Vagina (tissue), 2 donors: ENCODE data around the gene UBE2E2. TPM values are rescaled to one million over a fixed set of nuclear protein-coding genes. Genes with fewer than 3 reads are reported as not detected.

ENCODE experiments used
- DNase-seq, 2 donors: peaks; one replicate each; pipeline ENCODE4 v3.0.0-alpha.2; 2017; ENCODE audit errors: extremely low spot score in 2 of 2
- H3K27ac ChIP-seq: fragments of 200-600 bp; sonication (generic); one replicate; pipeline ENCODE4 v1.5.1; 2019
- H3K27me3 ChIP-seq: fragments of 200-600 bp; sonication (generic); one replicate; pipeline ENCODE4 v1.5.1; 2019
- H3K36me3 ChIP-seq, 2 donors: fragments of 200-600 bp; sonication (generic); one replicate each; pipeline ENCODE4 v1.5.1; 2017 to 2019
- H3K4me1 ChIP-seq: fragments of 200-600 bp; sonication (generic); one replicate; pipeline ENCODE4 v1.5.1; 2019
- H3K4me3 ChIP-seq, 2 donors: fragments of 200-600 bp; sonication (generic); 1 replicate in 1 of 2; 2 replicates in 1 of 2; pipeline ENCODE4 v1.5.1; 2016 to 2019
- H3K9me3 ChIP-seq: fragments of 200-600 bp; sonication (generic); one replicate; pipeline ENCODE4 v1.5.1; 2019
- CTCF ChIP-seq, 3 experiments: fragments of 450-650 bp in 2 of 3; fragments of 200-600 bp in 1 of 3; sonication (generic) in 1 of 3; IDR thresholded peaks; one replicate each; pipeline ENCODE4 v1.5.1; 2017 to 2019; ENCODE audit warnings: antibody characterized with exemption in 3 of 3, mild to moderate bottlenecking in 2 of 3, moderate library complexity in 2 of 3
- POLR2A ChIP-seq, 2 donors: fragments of 450-650 bp; IDR thresholded peaks; one replicate each; pipeline ENCODE4 v1.6.1; 2017; ENCODE audit warnings: antibody characterized with exemption in 2 of 2, mild to moderate bottlenecking in 2 of 2, moderate library complexity in 2 of 2
- POLR2AphosphoS5 ChIP-seq, 2 donors: sonication (generic); formaldehyde crosslinking; IDR thresholded peaks; one replicate each; pipeline ENCODE4 v1.9.0; 2017; ENCODE audit warnings: antibody characterized with exemption in 2 of 2, mild to moderate bottlenecking in 2 of 2, low read depth in 1 of 2; ENCODE audit not compliant: insufficient read depth in 1 of 2
- intact Hi-C: fragments of 100-400 bp; cut with DNase I; formaldehyde crosslinking; loops from one replicate; pipeline ENCODE4 v1.15.1; 2023
- total RNA-seq: library from RNA; depleted of rRNA; stranded (reverse); fragments of >200 nt; gene quantifications from one replicate; pipeline ENCODE4 v1.2.3, GENCODE V29; 2016

The UBE2E2 gene
- total RNA-seq, 1 donor from 2014 or later, result 31.2 TPM

- intact Hi-C loops, result no loop called here
- TF ChIP-seq CTCF (IDR thresholded peaks at IDR 0.05) (no peak), POLR2AphosphoS5 (IDR thresholded peaks at IDR 0.05; ENCODE audit: insufficient read depth in 1 of 2, low read depth in 1 of 2) (no peak), POLR2A (IDR thresholded peaks at IDR 0.05) (no peak)
- Histone ChIP-seq H3K27ac (no peak overlapping the region), H3K4me1 (peaks cover 6% of the 10 kb centered on the region), H3K4me3 (no peak overlapping the region), H3K9me3 (no peaks in the 10 kb centered on the region), H3K36me3 (no peaks in the 10 kb centered on the region), H3K27me3 (no peaks in the 10 kb centered on the region)
- no peak for DNase-seq
Measured at GRCh38 chr3:23485922-23486321, 282.8 kb downstream of the UBE2E2 start.

GRCh38 chr3:23487015-23487414, 283.9 kb downstream of the UBE2E2 start:
- H3K9me3 ChIP-seq, result no peaks in the 10 kb centered on the region
- H3K4me1 ChIP-seq, result no peaks in the 10 kb centered on the region
- H3K36me3 ChIP-seq, result no peaks in the 10 kb centered on the region
- H3K27me3 ChIP-seq, result no peaks in the 10 kb centered on the region
- no peak for DNase-seq
- no peak for TF ChIP-seq CTCF (IDR thresholded peaks at IDR 0.05)
- no peak for TF ChIP-seq POLR2AphosphoS5 (IDR thresholded peaks at IDR 0.05; ENCODE audit: insufficient read depth in 1 of 2, low read depth in 1 of 2)
- no peak for TF ChIP-seq POLR2A (IDR thresholded peaks at IDR 0.05)
- intact Hi-C loops, result no loop called here
- no peak overlapping the region for H3K4me3 ChIP-seq
- no peak overlapping the region for H3K27ac ChIP-seq

- Histone ChIP-seq H3K4me1 (no peaks in the 10 kb centered on the region), H3K4me3 (no peak overlapping the region), H3K27ac (no peak overlapping the region), H3K36me3 (no peaks in the 10 kb centered on the region), H3K27me3 (no peaks in the 10 kb centered on the region), H3K9me3 (no peaks in the 10 kb centered on the region)
- no peak for TF ChIP-seq POLR2AphosphoS5 (IDR thresholded peaks at IDR 0.05; ENCODE audit: insufficient read depth in 1 of 2, low read depth in 1 of 2)
- no peak for TF ChIP-seq POLR2A (IDR thresholded peaks at IDR 0.05)
- no peak for TF ChIP-seq CTCF (IDR thresholded peaks at IDR 0.05)
- intact Hi-C loops, result no loop called here
- no peak for DNase-seq
Measured at GRCh38 chr3:23488618-23489017, 285.5 kb downstream of the UBE2E2 start.

GRCh38 chr3:23489300-23490158, 286.4 kb downstream of the UBE2E2 start:
- no peak for DNase-seq
- Histone ChIP-seq H3K9me3 (no peaks in the 10 kb centered on the region), H3K4me3 (no peak overlapping the region), H3K36me3 (no peaks in the 10 kb centered on the region), H3K27ac (no peak overlapping the region), H3K27me3 (no peaks in the 10 kb centered on the region), H3K4me1 (peaks cover 4% of the 10 kb centered on the region)
- TF ChIP-seq CTCF (IDR thresholded peaks at IDR 0.05) (no peak), POLR2AphosphoS5 (IDR thresholded peaks at IDR 0.05; ENCODE audit: insufficient read depth in 1 of 2, low read depth in 1 of 2) (no peak)
- intact Hi-C loops, result no loop called here

GRCh38 chr3:23490459-23490858, 287.3 kb downstream of the UBE2E2 start:
- Histone ChIP-seq H3K4me1 (peaks cover 14% of the 10 kb centered on the region), H3K9me3 (no peaks in the 10 kb centered on the region), H3K4me3 (no peak overlapping the region), H3K27ac (no peak overlapping the region), H3K36me3 (no peaks in the 10 kb centered on the region), H3K27me3 (no peaks in the 10 kb centered on the region)
- no peak for DNase-seq
- intact Hi-C loops, result no loop called here
- TF ChIP-seq POLR2A (IDR thresholded peaks at IDR 0.05), result no peak
- TF ChIP-seq POLR2AphosphoS5 (IDR thresholded peaks at IDR 0.05; ENCODE audit: insufficient read depth in 1 of 2, low read depth in 1 of 2), result peak in 1 of 2 donors; percentile 15
